NB4 (cell line): ENCODE data around the gene NPHP4.

Experiments
- DNase-seq: peaks from one replicate; pipeline ENCODE4 v3.0.0; 2010; ENCODE audit warnings: low read depth
- H3K4me3 ChIP-seq: one replicate; pipeline ENCODE4 v1.5.1; 2011; ENCODE audit warnings: mild to moderate bottlenecking, low read depth, low read length, moderate library complexity
- CTCF ChIP-seq: IDR thresholded peaks from one replicate; pipeline ENCODE4 v1.5.1; 2012; ENCODE audit warnings: low read depth, low read length
- MAX ChIP-seq: IDR thresholded peaks from 2 replicates; pipeline ENCODE4 v1.6.1; 2011; ENCODE audit warnings: low read depth, low read length
- MYC ChIP-seq: IDR thresholded peaks from 2 replicates; pipeline ENCODE4 v1.6.1; 2011; ENCODE audit warnings: low read depth, low read length
- POLR2A ChIP-seq: IDR thresholded peaks from 2 replicates; pipeline ENCODE4 v1.6.1; 2011; ENCODE audit warnings: mild to moderate bottlenecking; ENCODE audit not compliant: insufficient read length; ENCODE audit errors: extremely low read depth

NPHP4 gene

GRCh38 chr1:5815716-5816115 lies 176.5 kb downstream of the NPHP4 start:
- DNase-seq, result no peak
- H3K4me3 ChIP-seq, result no peak overlapping the region
- no peak for TF ChIP-seq MYC
- no peak for TF ChIP-seq POLR2A
- no peak for TF ChIP-seq CTCF
- no peak for TF ChIP-seq MAX

GRCh38 chr1:5815211-5815610 lies 177.0 kb downstream of the NPHP4 start:
- DNase-seq, result no peak
- TF ChIP-seq POLR2A, result no peak
- no peak for TF ChIP-seq MAX
- no peak for TF ChIP-seq CTCF
- no peak for TF ChIP-seq MYC
- no peak overlapping the region for H3K4me3 ChIP-seq

GRCh38 chr1:5814046-5814619 lies 178.1 kb downstream of the NPHP4 start:
- DNase-seq, result peak; percentile 32
- TF ChIP-seq MYC (no peak), POLR2A (no peak), MAX (no peak), CTCF (no peak)
- H3K4me3 ChIP-seq, result no peak overlapping the region

GRCh38 chr1:5813480-5813879 lies 178.7 kb downstream of the NPHP4 start:
- no peak overlapping the region for H3K4me3 ChIP-seq
- no peak for DNase-seq
- no peak for TF ChIP-seq POLR2A
- TF ChIP-seq CTCF, result no peak
- TF ChIP-seq MYC, result no peak
- TF ChIP-seq MAX, result no peak
